GM12878 (cell line): ENCODE measurements around the gene ALDH1A1. TPM values are rescaled to one million over a fixed set of nuclear protein-coding genes. Genes with fewer than 3 reads are reported as not detected.

Experiments
- ATAC-seq: fragments of 200-7000 bp; cut with Tn5 transposase; 3 replicates; pipeline ENCODE4 v1.9.1; 2020; ENCODE audit warnings: mild to moderate bottlenecking, moderate library complexity
- BruUV-seq: library from RNA; stranded (reverse); fragments of 400-500 nt; replicated peaks from 2 replicates; lab custom pipeline; 2021; lab: Mats Ljungman, UMichigan
- CTCF ChIA-PET: fragments of 300-600 bp; sonication (Branson Sonifier 250); formaldehyde crosslinking; extraction: SDS; loops from one replicate; lab custom pipeline; 2021; ENCODE audit warnings: inconsistent platforms; lab: Yijun Ruan, JAX
- POLR2A ChIA-PET: fragments of 350-600 bp; formaldehyde crosslinking; extraction: SDS; loops from one replicate; lab custom pipeline; 2021; ENCODE audit warnings: inconsistent platforms; lab: Charles Lee
- RAD21 ChIA-PET: fragments of 300-600 bp; sonication (Branson Sonifier 250); formaldehyde crosslinking; loops from one replicate; lab custom pipeline; 2023; ENCODE audit warnings: antibody characterized with exemption; ENCODE audit not compliant: unreplicated experiment; lab: Charles Lee
- SMC1A ChIA-PET: fragments of 300-600 bp; sonication (Branson Sonifier 250); formaldehyde crosslinking; loops from one replicate; lab custom pipeline; 2023; ENCODE audit not compliant: unreplicated experiment, uncharacterized antibody; lab: Charles Lee
- DNase-seq: peaks from one replicate; pipeline ENCODE4 v3.0.0-alpha.2; 2011; ENCODE audit warnings: low read depth, low spot score
- FAIRE-seq: peaks from 3 replicates; lab custom pipeline; 2011; peaks lifted over from hg19 to GRCh38; lab: Jason Lieb, UNC
- H2AFZ ChIP-seq: 2 replicates; pipeline ENCODE4 v1.6.0; 2011; ENCODE audit warnings: low read depth, low read length, control low read depth; ENCODE audit not compliant: control insufficient read depth
- H3K27ac ChIP-seq: 2 replicates; pipeline ENCODE4 v1.5.1; 2011; ENCODE audit warnings: control low read depth; ENCODE audit not compliant: control insufficient read depth, insufficient read depth
- H3K27me3 ChIP-seq, 2 experiments: replicated peaks in 1 of 2; 2 replicates each; pipeline versions ENCODE4 v1.6.0 to v1.6.1; 2011; ENCODE audit warnings: low read length in 1 of 2; ENCODE audit not compliant: control insufficient read depth in 2 of 2, insufficient read depth in 2 of 2
- H3K36me3 ChIP-seq, 2 experiments: 2 replicates each; pipeline ENCODE4 v1.5.1; 2011; ENCODE audit warnings: low read length in 1 of 2; ENCODE audit not compliant: control insufficient read depth in 2 of 2, insufficient read depth in 2 of 2
- H3K4me1 ChIP-seq: 2 replicates; pipeline ENCODE4 v1.6.1; 2011; ENCODE audit warnings: mild to moderate bottlenecking, low read length, moderate library complexity, mixed read lengths; ENCODE audit not compliant: control insufficient read depth, insufficient read depth
- H3K4me2 ChIP-seq: 2 replicates; pipeline ENCODE4 v1.6.0; 2011; ENCODE audit warnings: control low read depth; ENCODE audit not compliant: control insufficient read depth, insufficient read depth
- H3K4me3 ChIP-seq: fragments of 200-600 bp; sonication (generic); 2 replicates; pipeline ENCODE4 v1.5.1; 2016
- H3K79me2 ChIP-seq: 2 replicates; pipeline ENCODE4 v1.6.0; 2011; ENCODE audit warnings: low read length; ENCODE audit not compliant: control insufficient read depth, insufficient read depth
- H3K9ac ChIP-seq: 2 replicates; pipeline ENCODE4 v1.8.0; 2011; ENCODE audit warnings: low read length, control low read depth, mixed read lengths; ENCODE audit not compliant: control insufficient read depth, insufficient read depth
- H3K9me3 ChIP-seq: replicated peaks from 3 replicates; pipeline ENCODE4 v1.5.1; 2011; ENCODE audit warnings: mild to moderate bottlenecking, low read length; ENCODE audit not compliant: control insufficient read depth, insufficient read depth
- H4K20me1 ChIP-seq: 2 replicates; pipeline ENCODE4 v1.6.0; 2011; ENCODE audit not compliant: control insufficient read depth, insufficient read depth
- CREB1 ChIP-seq: IDR thresholded peaks from 2 replicates; pipeline ENCODE4 v1.6.1; 2012; ENCODE audit warnings: low read depth, mild to moderate bottlenecking, inconsistent platforms
- EED ChIP-seq: sonication (generic); IDR thresholded peaks from 2 replicates; pipeline ENCODE4 v1.6.1; 2016; ENCODE audit warnings: antibody characterized with exemption, low read depth
- GABPA ChIP-seq: IDR thresholded peaks from 2 replicates; pipeline ENCODE4 v1.6.1; 2014; ENCODE audit warnings: antibody characterized with exemption, low read depth, mild to moderate bottlenecking, inconsistent platforms
- HDGF ChIP-seq: fragments of 450-650 bp; IDR thresholded peaks from 2 replicates; pipeline ENCODE4 v1.6.1; 2016; ENCODE audit warnings: antibody characterized with exemption
- IRF5 ChIP-seq: fragments of 450-650 bp; IDR thresholded peaks from 2 replicates; pipeline ENCODE4 v1.6.1; 2017; ENCODE audit warnings: borderline replicate concordance
- KLF5 ChIP-seq: fragments of 450-650 bp; IDR thresholded peaks from 2 replicates; pipeline ENCODE4 v1.6.1; 2014; ENCODE audit warnings: mild to moderate bottlenecking; ENCODE audit not compliant: partially characterized antibody
- MEF2B ChIP-seq: fragments of 450-650 bp; IDR thresholded peaks from 2 replicates; pipeline ENCODE4 v1.6.1; 2018; ENCODE audit warnings: mild to moderate bottlenecking, moderate library complexity; ENCODE audit not compliant: partially characterized antibody, poor library complexity, severe bottlenecking
- NR2F1 ChIP-seq: fragments of 450-650 bp; conservative IDR thresholded peaks from 2 replicates; pipeline ENCODE4 v1.6.1; 2017; ENCODE audit warnings: mild to moderate bottlenecking
- POLR2AphosphoS5 ChIP-seq: IDR thresholded peaks from 2 replicates; pipeline ENCODE4 v1.6.1; 2011; ENCODE audit warnings: mild to moderate bottlenecking, low read length, inconsistent platforms
- STAT1 ChIP-seq: fragments of 450-650 bp; conservative IDR thresholded peaks from 2 replicates; pipeline ENCODE4 v1.6.1; 2014; ENCODE audit warnings: antibody characterized with exemption, mild to moderate bottlenecking
- TCF12 ChIP-seq: IDR thresholded peaks from 2 replicates; pipeline ENCODE4 v1.6.1; 2011; ENCODE audit warnings: low read depth, mild to moderate bottlenecking, low read length
- TCF7 ChIP-seq: IDR thresholded peaks from 2 replicates; pipeline ENCODE4 v1.6.1; 2014; ENCODE audit warnings: antibody characterized with exemption, borderline replicate concordance
- ZBED1 ChIP-seq: IDR thresholded peaks from 2 replicates; pipeline ENCODE4 v1.6.1; 2016; ENCODE audit warnings: borderline replicate concordance
- ZBTB11 ChIP-seq: fragments of 450-650 bp; formaldehyde crosslinking; IDR thresholded peaks from 2 replicates; pipeline ENCODE4 v1.5.0; 2022; ENCODE audit warnings: mild to moderate bottlenecking, missing genetic modification characterization
- WGBS: methylation state at CpG from one replicate; pipeline ENCODE4 v1.1.6; 2016; ENCODE audit warnings: low lambda C conversion rate; ENCODE audit not compliant: insufficient replicate concordance, insufficient coverage; ENCODE audit errors: missing lambda C conversion rate; 5-methylcytosine and 5-hydroxymethylcytosine counted together
- in situ Hi-C: fragments of 300-500 bp; cut with MboI; formaldehyde crosslinking; loops from 9 replicates; pipeline ENCODE4 v1.14.3; 2018; ENCODE audit warnings: mixed read lengths
- intact Hi-C: fragments of 100-400 bp; cut with micrococcal nuclease; formaldehyde crosslinking; loops from one replicate; pipeline ENCODE4 v1.14.2; 2022; ENCODE audit not compliant: unreplicated experiment
- polyA plus RNA-seq, 11 experiments: library from polyadenylated mRNA; depleted of rRNA in 4 of 11; unstranded in 6 of 11; stranded (reverse) in 5 of 11; fragments of >200 nt; fragmentation: Nextera tagmentation in 4 of 11; fragmentation: Illumina TruSeq in 1 of 11; extraction: Ambion mirVana in 4 of 11; extraction: Trizol in 1 of 11; gene quantifications; 1 replicate in 1 of 11; 2 replicates in 10 of 11; pipeline versions ENCODE4 v1.2.1 to v1.2.3, GENCODE V29; 2011 to 2016; ENCODE audit warnings: inconsistent platforms in 2 of 11, missing spikeins in 2 of 11, low read depth in 1 of 11
- total RNA-seq, 4 experiments: library from RNA; depleted of rRNA in 3 of 4; stranded (reverse); fragments of >200 nt in 3 of 4; fragmentation: Illumina TruSeq in 1 of 4; extraction: Trizol in 1 of 4; gene quantifications; 2 replicates each; pipeline versions ENCODE4 v1.2.1 to v1.2.3, GENCODE V29; 2013 to 2021

Gene ALDH1A1
- total and polyA plus RNA-seq, 10 of the 15 experiments (the other 5 are each of a cell fraction or from before 2014, with no cell fraction given) = 0.03 to 0.54 TPM; not detected in 8

GRCh38 chr9:72891043-72891442 lies 61.8 kb downstream of the ALDH1A1 start:
- no peak overlapping the region for H3K4me3 ChIP-seq
- no peaks in the 10 kb centered on the region for H3K36me3 ChIP-seq
- no peak overlapping the region for H3K27ac ChIP-seq
- BruUV-seq = no TSS peak
- H3K9ac ChIP-seq = no peak overlapping the region
- WGBS = 5% methylated on average over 2 of the region's 2 CpGs
- CTCF ChIA-PET = no interaction called here
- TF ChIP-seq KLF5 (no peak), CREB1 (no peak), ZBED1 (no peak), STAT1 (no peak)
- TF ChIP-seq, all 136 proteins: peak for 0
- in situ Hi-C loops = no loop called here
- no peaks in the 10 kb centered on the region for H3K79me2 ChIP-seq
- no peak for FAIRE-seq
- ChIA-PET POLR2A (no interaction called here), SMC1A (no interaction called here), RAD21 (no interaction called here)
- no peak overlapping the region for H3K4me2 ChIP-seq
- no peak for ATAC-seq
- no peak overlapping the region for H2AFZ ChIP-seq
- intact Hi-C loops = no loop called here
- H3K27me3 ChIP-seq = no peaks in the 10 kb centered on the region
- DNase-seq = no peak
- H3K9me3 ChIP-seq = no peaks in the 10 kb centered on the region
- no peaks in the 10 kb centered on the region for H3K4me1 ChIP-seq
- no peaks in the 10 kb centered on the region for H4K20me1 ChIP-seq

GRCh38 chr9:72888943-72889342 lies 63.9 kb downstream of the ALDH1A1 start:
- intact Hi-C loops = no loop called here
- Histone ChIP-seq H3K9me3 (no peaks in the 10 kb centered on the region), H3K27ac (no peak overlapping the region), H3K4me1 (no peaks in the 10 kb centered on the region), H3K4me2 (no peak overlapping the region), H4K20me1 (no peaks in the 10 kb centered on the region), H3K4me3 (no peak overlapping the region), H3K27me3 (no peaks in the 10 kb centered on the region), H3K79me2 (no peaks in the 10 kb centered on the region), H2AFZ (no peak overlapping the region), H3K36me3 (no peaks in the 10 kb centered on the region), H3K9ac (no peak overlapping the region)
- ChIA-PET RAD21 (no interaction called here), SMC1A (no interaction called here), CTCF (interaction anchor here (1.3 kb wide), 1 partner anchor 133 kb away, joined by 6 read pairs; no protein-coding TSS in a partner anchor), POLR2A (no interaction called here)
- FAIRE-seq = no peak
- BruUV-seq = no TSS peak
- WGBS = 38% methylated on average over 2 of the region's 2 CpGs
- in situ Hi-C loops = no loop called here
- ATAC-seq = no peak
- no peak for DNase-seq
- TF ChIP-seq POLR2AphosphoS5 = no peak
- no peak for TF ChIP-seq NR2F1
- no peak for TF ChIP-seq TCF7
- no peak for TF ChIP-seq TCF12
- TF ChIP-seq IRF5 = no peak
- TF ChIP-seq GABPA = no peak
- TF ChIP-seq ZBTB11 (CRISPR knock-in tag) = no peak
- no peak for TF ChIP-seq MEF2B
- TF ChIP-seq EED = no peak
- no peak for TF ChIP-seq HDGF
